OCI-LY3 (cell line): ENCODE data around the gene NOS1AP.

Experiments used
- EZH2phosphoT487 ChIP-seq: fragments of 200-600 bp; shearing (Covaris generic); IDR thresholded peaks from 2 replicates; pipeline ENCODE4 v1.6.1; 2018; ENCODE audit warnings: antibody characterized with exemption, mixed run types, low read depth
- TF ChIP-seq, protein P1 (sequence below): fragments of 200-600, 300-600 bp; sonication (generic); IDR thresholded peaks from 2 replicates; pipeline ENCODE4 v1.5.1; 2014; ENCODE audit warnings: antibody characterized with exemption, low read length, low read depth

GRCh38 chr1:162217706-162218105, 148.2 kb downstream of the NOS1AP start:
- TF ChIP-seq, protein P1, sequence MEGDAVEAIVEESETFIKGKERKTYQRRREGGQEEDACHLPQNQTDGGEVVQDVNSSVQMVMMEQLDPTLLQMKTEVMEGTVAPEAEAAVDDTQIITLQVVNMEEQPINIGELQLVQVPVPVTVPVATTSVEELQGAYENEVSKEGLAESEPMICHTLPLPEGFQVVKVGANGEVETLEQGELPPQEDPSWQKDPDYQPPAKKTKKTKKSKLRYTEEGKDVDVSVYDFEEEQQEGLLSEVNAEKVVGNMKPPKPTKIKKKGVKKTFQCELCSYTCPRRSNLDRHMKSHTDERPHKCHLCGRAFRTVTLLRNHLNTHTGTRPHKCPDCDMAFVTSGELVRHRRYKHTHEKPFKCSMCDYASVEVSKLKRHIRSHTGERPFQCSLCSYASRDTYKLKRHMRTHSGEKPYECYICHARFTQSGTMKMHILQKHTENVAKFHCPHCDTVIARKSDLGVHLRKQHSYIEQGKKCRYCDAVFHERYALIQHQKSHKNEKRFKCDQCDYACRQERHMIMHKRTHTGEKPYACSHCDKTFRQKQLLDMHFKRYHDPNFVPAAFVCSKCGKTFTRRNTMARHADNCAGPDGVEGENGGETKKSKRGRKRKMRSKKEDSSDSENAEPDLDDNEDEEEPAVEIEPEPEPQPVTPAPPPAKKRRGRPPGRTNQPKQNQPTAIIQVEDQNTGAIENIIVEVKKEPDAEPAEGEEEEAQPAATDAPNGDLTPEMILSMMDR, result no peak
- no peak for TF ChIP-seq EZH2phosphoT487
